H9 (cell line): Measurements from ENCODE around the gene RGR. TPM values are rescaled to one million over a fixed set of nuclear protein-coding genes. Genes with fewer than 3 reads are reported as not detected.

Experiments used
- DNase-seq: peaks from one replicate; pipeline ENCODE4 v3.0.0-alpha.2; 2017
- H2AFZ ChIP-seq: one replicate; pipeline ENCODE4 v1.6.1; 2013; ENCODE audit warnings: mild to moderate bottlenecking, low read length, control low read depth, moderate library complexity
- H2AK5ac ChIP-seq: 2 replicates; pipeline ENCODE4 v1.6.1; 2013; ENCODE audit warnings: low read length, control low read depth, mixed read lengths; ENCODE audit not compliant: insufficient read length
- H2BK120ac ChIP-seq: one replicate; pipeline ENCODE4 v1.6.1; 2013; ENCODE audit warnings: low read depth, mild to moderate bottlenecking, low read length, control low read depth, inconsistent platforms; ENCODE audit not compliant: poor library complexity, severe bottlenecking
- H2BK12ac ChIP-seq: 2 replicates; pipeline ENCODE4 v1.6.1; 2013; ENCODE audit warnings: low read length, control low read depth, mixed read lengths, low read depth; ENCODE audit not compliant: insufficient read length
- H2BK15ac ChIP-seq: 2 replicates; pipeline ENCODE4 v1.6.1; 2013; ENCODE audit warnings: low read depth, low read length, control low read depth
- H2BK20ac ChIP-seq: one replicate; pipeline ENCODE4 v1.6.1; 2013; ENCODE audit warnings: low read depth, mild to moderate bottlenecking, low read length, control low read depth, inconsistent platforms; ENCODE audit not compliant: poor library complexity, severe bottlenecking
- H2BK5ac ChIP-seq: 2 replicates; pipeline ENCODE4 v1.6.1; 2013; ENCODE audit warnings: low read length, control low read depth, mixed read lengths; ENCODE audit not compliant: insufficient read length
- H3K14ac ChIP-seq: 2 replicates; pipeline ENCODE4 v1.6.1; 2013; ENCODE audit warnings: low read length, control low read depth; ENCODE audit not compliant: insufficient read depth
- H3K18ac ChIP-seq: 2 replicates; pipeline ENCODE4 v1.6.1; 2013; ENCODE audit warnings: low read depth, mild to moderate bottlenecking, mixed read lengths, low read length, control low read depth; ENCODE audit not compliant: insufficient read length
- H3K23ac ChIP-seq: 2 replicates; pipeline ENCODE4 v1.6.1; 2013; ENCODE audit warnings: low read length, control low read depth, mixed read lengths, low read depth; ENCODE audit not compliant: insufficient read length
- H3K23me2 ChIP-seq: 2 replicates; pipeline ENCODE4 v1.6.1; 2013; ENCODE audit warnings: low read depth, mild to moderate bottlenecking, mixed read lengths, low read length, control low read depth; ENCODE audit not compliant: insufficient read length, poor library complexity, severe bottlenecking
- H3K27ac ChIP-seq: 2 replicates; pipeline ENCODE4 v1.5.1; 2013; ENCODE audit warnings: low read length, control low read depth, mixed read lengths, low read depth; ENCODE audit not compliant: insufficient read length
- H3K27me3 ChIP-seq: 2 replicates; pipeline ENCODE4 v1.6.1; 2013; ENCODE audit warnings: low read length, control low read depth, inconsistent platforms; ENCODE audit not compliant: insufficient read depth
- H3K4ac ChIP-seq: 2 replicates; pipeline ENCODE4 v1.6.1; 2013; ENCODE audit warnings: low read depth, mild to moderate bottlenecking, control low read depth, inconsistent platforms, low read length, moderate library complexity
- H3K4me1 ChIP-seq: 2 replicates; pipeline ENCODE4 v1.6.1; 2013; ENCODE audit warnings: low read length, control low read depth, inconsistent platforms; ENCODE audit not compliant: insufficient read depth
- H3K4me2 ChIP-seq: 2 replicates; pipeline ENCODE4 v1.6.1; 2013; ENCODE audit warnings: low read length, control low read depth, mixed read lengths; ENCODE audit not compliant: insufficient read length, insufficient read depth
- H3K56ac ChIP-seq: 2 replicates; pipeline ENCODE4 v1.6.1; 2013; ENCODE audit warnings: low read depth, mild to moderate bottlenecking, mixed read lengths, low read length, control low read depth; ENCODE audit not compliant: insufficient read length
- H3K79me1 ChIP-seq: 2 replicates; pipeline ENCODE4 v1.6.1; 2013; ENCODE audit warnings: low read depth, mild to moderate bottlenecking, moderate library complexity, low read length, control low read depth, inconsistent platforms; ENCODE audit not compliant: insufficient read depth, poor library complexity, severe bottlenecking
- H3K79me2 ChIP-seq: 2 replicates; pipeline ENCODE4 v1.6.1; 2013; ENCODE audit warnings: low read length, control low read depth, inconsistent platforms; ENCODE audit not compliant: insufficient read depth
- H3K9ac ChIP-seq: 2 replicates; pipeline ENCODE4 v1.6.1; 2013; ENCODE audit warnings: low read length, control low read depth, mixed read lengths; ENCODE audit not compliant: insufficient read length; ENCODE audit errors: extremely low read depth
- H3K9me3 ChIP-seq: one replicate; pipeline ENCODE4 v1.6.1; 2013; ENCODE audit warnings: low read depth, low read length, inconsistent platforms; ENCODE audit not compliant: control insufficient read depth
- H3T11ph ChIP-seq: one replicate; pipeline ENCODE4 v1.6.1; 2013; ENCODE audit warnings: mild to moderate bottlenecking, low read length, control low read depth, inconsistent platforms
- H4K20me1 ChIP-seq: one replicate; pipeline ENCODE4 v1.6.1; 2013; ENCODE audit not compliant: control insufficient read depth, insufficient read length, insufficient read depth
- H4K5ac ChIP-seq: 2 replicates; pipeline ENCODE4 v1.6.1; 2013; ENCODE audit warnings: low read depth, mild to moderate bottlenecking, mixed read lengths, low read length, control low read depth; ENCODE audit not compliant: insufficient read length
- H4K8ac ChIP-seq: replicated peaks from 2 replicates; pipeline ENCODE4 v1.6.1; 2013; ENCODE audit warnings: low read length, control low read depth, mixed read lengths, low read depth; ENCODE audit not compliant: insufficient read length
- H4K91ac ChIP-seq: 2 replicates; pipeline ENCODE4 v1.6.1; 2013; ENCODE audit warnings: low read depth, mild to moderate bottlenecking, moderate library complexity, mixed read lengths, low read length, control low read depth; ENCODE audit not compliant: insufficient read length
- H3K27ac Mint-ChIP-seq, 3 experiments: 2 replicates in 2 of 3; 3 replicates in 1 of 3; pipeline ENCODE4 v1.8.0; 2020 to 2021; ENCODE audit warnings: mixed read lengths in 3 of 3, mild to moderate bottlenecking in 1 of 3, moderate library complexity in 1 of 3
- H3K27me3 Mint-ChIP-seq: 2 replicates; pipeline ENCODE4 v1.8.0; 2021; ENCODE audit warnings: low read depth, mild to moderate bottlenecking, moderate library complexity, mixed read lengths
- H3K36me3 Mint-ChIP-seq, 3 experiments: 2 replicates in 2 of 3; 3 replicates in 1 of 3; pipeline ENCODE4 v1.8.0; 2020 to 2021; ENCODE audit warnings: low read depth in 3 of 3, mixed read lengths in 3 of 3; ENCODE audit not compliant: insufficient read depth in 1 of 3
- H3K4me1 Mint-ChIP-seq, 2 experiments: 2 replicates each; pipeline ENCODE4 v1.8.0; 2020; ENCODE audit warnings: mixed read lengths in 2 of 2
- H3K4me3 Mint-ChIP-seq, 2 experiments: 2 replicates in 1 of 2; 3 replicates in 1 of 2; pipeline ENCODE4 v1.8.0; 2020 to 2021; ENCODE audit warnings: mild to moderate bottlenecking in 2 of 2, mixed read lengths in 2 of 2, moderate library complexity in 1 of 2
- H3K9me3 Mint-ChIP-seq, 2 experiments: 2 replicates in 1 of 2; 3 replicates in 1 of 2; pipeline ENCODE4 v1.8.0; 2020; ENCODE audit warnings: mild to moderate bottlenecking in 2 of 2, mixed read lengths in 2 of 2, moderate library complexity in 1 of 2
- WGBS: extraction: QIAGEN DNeasy Blood & Tissue Kit; methylation state at CpG from one replicate; pipeline ENCODE4 v1.1.7; 2013; ENCODE audit warnings: missing lambda C conversion rate, low lambda C conversion rate, mixed read lengths; ENCODE audit not compliant: insufficient read length; ENCODE audit errors: extremely low coverage; 5-methylcytosine and 5-hydroxymethylcytosine counted together
- total RNA-seq: library from RNA; stranded (reverse); gene quantifications from 2 replicates; pipeline ENCODE4 v1.2.1, GENCODE V29; 2021
- TF ChIP-seq, protein P1 (sequence below): fragments of 200-600 bp; sonication (generic); conservative IDR thresholded peaks from 3 replicates; pipeline ENCODE4 v1.8.0; 2021; ENCODE audit warnings: antibody characterized with exemption, mild to moderate bottlenecking

Gene RGR
- total RNA-seq, 1 experiment from 2014 or later: not detected

DNA sequence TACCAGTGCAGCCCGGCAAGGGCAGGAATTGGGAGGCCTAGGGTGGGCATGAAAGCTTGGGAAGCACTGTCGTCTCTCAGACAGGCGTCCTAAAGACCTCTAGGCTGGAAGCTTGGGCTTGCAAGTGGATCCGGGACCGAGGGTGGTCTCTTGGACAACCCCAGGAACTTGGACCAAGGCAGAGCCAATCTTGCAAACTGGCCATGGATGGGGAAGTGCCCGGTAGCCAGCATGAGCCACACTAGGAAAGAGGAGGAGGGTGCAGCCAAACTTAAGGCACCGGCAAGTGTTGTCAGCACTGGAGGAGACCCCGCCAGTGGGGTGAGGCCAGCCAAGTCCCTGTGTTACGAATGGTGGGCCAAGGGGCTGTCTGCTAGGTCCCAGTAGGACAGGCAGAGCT, 28.0 kb upstream of the RGR start:
- H3K23me2 ChIP-seq: no peaks in the 10 kb centered on the region
- no peak overlapping the region for H2BK5ac ChIP-seq
- Mint-ChIP-seq H3K36me3 (no peaks in the 10 kb centered on the region; a peak in 1 of 7 replicates), H3K4me3 (no peak overlapping the region), H3K9me3 (no peaks in the 10 kb centered on the region), H3K4me1 (peaks cover 0 to 6% of the 10 kb centered on the region in 2 experiments; a peak in 3 of 4 replicates), H3K27ac (no peak overlapping the region), H3K27me3 (peaks cover 10% of the 10 kb centered on the region)
- no peak overlapping the region for H3K9ac ChIP-seq
- no peak overlapping the region for H4K5ac ChIP-seq
- H3T11ph ChIP-seq: no peak overlapping the region
- H2BK15ac ChIP-seq: no peak overlapping the region
- DNase-seq: no peak
- H3K27me3 ChIP-seq: no peaks in the 10 kb centered on the region
- no peak overlapping the region for H3K4me2 ChIP-seq
- H3K79me2 ChIP-seq: no peaks in the 10 kb centered on the region
- no peak overlapping the region for H2AFZ ChIP-seq
- no CpG with 5 or more reads among the region's 9 CpGs for WGBS
- no peak overlapping the region for H4K8ac ChIP-seq
- H2BK12ac ChIP-seq: no peak overlapping the region
- H3K4ac ChIP-seq: no peak overlapping the region
- no peak overlapping the region for H3K23ac ChIP-seq
- H2BK120ac ChIP-seq: no peak overlapping the region
- H2AK5ac ChIP-seq: no peak overlapping the region
- H3K9me3 ChIP-seq: no peaks in the 10 kb centered on the region
- TF ChIP-seq, protein P1, sequence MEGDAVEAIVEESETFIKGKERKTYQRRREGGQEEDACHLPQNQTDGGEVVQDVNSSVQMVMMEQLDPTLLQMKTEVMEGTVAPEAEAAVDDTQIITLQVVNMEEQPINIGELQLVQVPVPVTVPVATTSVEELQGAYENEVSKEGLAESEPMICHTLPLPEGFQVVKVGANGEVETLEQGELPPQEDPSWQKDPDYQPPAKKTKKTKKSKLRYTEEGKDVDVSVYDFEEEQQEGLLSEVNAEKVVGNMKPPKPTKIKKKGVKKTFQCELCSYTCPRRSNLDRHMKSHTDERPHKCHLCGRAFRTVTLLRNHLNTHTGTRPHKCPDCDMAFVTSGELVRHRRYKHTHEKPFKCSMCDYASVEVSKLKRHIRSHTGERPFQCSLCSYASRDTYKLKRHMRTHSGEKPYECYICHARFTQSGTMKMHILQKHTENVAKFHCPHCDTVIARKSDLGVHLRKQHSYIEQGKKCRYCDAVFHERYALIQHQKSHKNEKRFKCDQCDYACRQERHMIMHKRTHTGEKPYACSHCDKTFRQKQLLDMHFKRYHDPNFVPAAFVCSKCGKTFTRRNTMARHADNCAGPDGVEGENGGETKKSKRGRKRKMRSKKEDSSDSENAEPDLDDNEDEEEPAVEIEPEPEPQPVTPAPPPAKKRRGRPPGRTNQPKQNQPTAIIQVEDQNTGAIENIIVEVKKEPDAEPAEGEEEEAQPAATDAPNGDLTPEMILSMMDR: no peak
- H4K20me1 ChIP-seq: no peaks in the 10 kb centered on the region
- H3K18ac ChIP-seq: no peak overlapping the region
- H4K91ac ChIP-seq: no peak overlapping the region
- H3K56ac ChIP-seq: no peak overlapping the region
- H3K14ac ChIP-seq: no peak overlapping the region
- H3K79me1 ChIP-seq: no peaks in the 10 kb centered on the region
- H3K27ac ChIP-seq: no peak overlapping the region
- no peak overlapping the region for H2BK20ac ChIP-seq
- no peaks in the 10 kb centered on the region for H3K4me1 ChIP-seq
